Stomach smooth muscle (tissue), 2 donors: ENCODE measurements around the gene CTNNA2.
"Not testable (repeated sequence)": the region's sequence is repeated elsewhere in the genome, so short reads cannot be mapped to it uniquely, and the experiment has no call there.

Experiments
- H3K27ac ChIP-seq: one replicate; pipeline ENCODE4 v1.7.0; 2013; ENCODE audit warnings: mild to moderate bottlenecking, low read length, inconsistent platforms
- H3K27me3 ChIP-seq, 2 donors: one replicate each; pipeline ENCODE4 v1.7.0; 2013; ENCODE audit warnings: low read length in 2 of 2; ENCODE audit not compliant: insufficient read depth in 2 of 2, control insufficient read depth in 1 of 2
- H3K36me3 ChIP-seq, 2 donors: one replicate each; pipeline ENCODE4 v1.7.0; 2013; ENCODE audit warnings: low read length in 2 of 2; ENCODE audit not compliant: control insufficient read depth in 2 of 2, insufficient read depth in 2 of 2
- H3K4me1 ChIP-seq: one replicate; pipeline ENCODE4 v1.7.0; 2013; ENCODE audit warnings: low read length; ENCODE audit not compliant: control insufficient read depth, insufficient read depth
- H3K4me3 ChIP-seq, 2 donors: one replicate each; pipeline ENCODE4 v1.7.0; 2013; ENCODE audit warnings: low read length in 2 of 2
- H3K9ac ChIP-seq, 2 donors: one replicate each; pipeline ENCODE4 v1.7.0; 2013; ENCODE audit warnings: low read length in 2 of 2, mild to moderate bottlenecking in 1 of 2
- H3K9me3 ChIP-seq, 2 donors: one replicate each; pipeline ENCODE4 v1.7.0; 2013; ENCODE audit warnings: low read length in 2 of 2; ENCODE audit not compliant: control insufficient read depth in 2 of 2
- donor health status: healthy.
- donor health status: Pancreatic carcinoma.

CTNNA2 gene

DNA sequence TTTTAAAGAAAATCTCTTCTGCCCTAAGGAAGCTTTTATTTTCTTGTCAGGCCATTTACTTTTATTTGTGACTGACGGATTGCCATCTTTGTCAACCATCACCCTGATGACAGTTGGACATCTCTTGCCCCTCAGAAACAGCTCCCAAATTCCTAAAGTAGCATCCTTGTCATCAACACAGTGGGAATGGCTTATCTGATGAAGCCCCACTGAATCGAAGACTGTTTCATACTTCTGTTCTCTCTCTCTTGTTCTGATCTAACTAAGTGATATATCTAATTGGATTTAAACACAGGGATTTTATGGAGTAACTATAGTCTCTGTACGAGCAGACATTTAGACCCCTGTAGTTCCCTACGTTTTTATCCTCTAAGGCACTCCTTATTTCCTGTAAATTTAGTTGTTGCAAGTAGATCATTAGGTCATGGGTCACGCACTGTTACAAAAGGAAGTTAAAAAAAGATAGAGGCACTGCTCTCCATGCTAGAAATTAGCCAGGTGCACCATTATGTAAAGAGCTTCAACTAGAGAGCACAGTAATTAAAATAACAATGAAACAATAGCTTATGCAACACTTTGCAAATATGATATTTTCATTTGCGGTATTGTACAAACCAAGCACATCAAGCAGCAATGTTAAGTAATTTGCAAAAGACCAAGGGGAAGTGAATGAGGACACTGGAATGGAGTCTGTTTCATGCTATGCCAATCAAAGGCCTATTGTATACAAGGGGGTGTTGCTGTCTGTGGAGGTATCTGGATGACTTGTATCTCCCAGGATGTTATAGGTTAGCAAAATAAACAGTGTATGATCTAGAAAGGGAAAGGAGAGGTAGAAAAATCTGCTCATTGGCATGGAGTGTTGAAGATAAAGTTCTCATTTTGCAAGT is 507.0 kb downstream of the CTNNA2 start:
- no peak overlapping the region for H3K27ac ChIP-seq
- no peaks in the 10 kb centered on the region for H3K36me3 ChIP-seq
- no peak overlapping the region for H3K4me3 ChIP-seq
- H3K4me1 ChIP-seq, result no peaks in the 10 kb centered on the region
- no peaks in the 10 kb centered on the region for H3K9me3 ChIP-seq
- H3K9ac ChIP-seq, result no peak overlapping the region
- no peaks in the 10 kb centered on the region for H3K27me3 ChIP-seq

DNA sequence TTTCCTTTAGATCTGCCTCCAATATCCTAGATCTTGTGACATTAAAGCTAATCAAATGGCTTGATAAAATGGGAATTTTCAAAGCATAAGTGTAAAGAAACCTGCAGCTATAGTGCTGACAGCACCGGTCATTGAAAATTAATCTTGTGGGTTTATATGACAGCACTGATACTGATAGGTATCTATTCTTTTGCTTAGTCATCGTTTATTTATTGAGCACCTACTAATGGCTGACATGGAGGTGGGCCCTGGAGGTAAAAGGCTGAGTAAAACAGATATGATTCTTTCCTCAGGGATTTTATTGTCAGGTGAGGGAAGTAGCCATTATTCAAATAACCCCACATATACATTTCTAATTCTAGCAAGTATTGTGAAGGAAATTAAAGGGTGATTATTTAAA is 509.2 kb downstream of the CTNNA2 start:
- H3K36me3 ChIP-seq, result no peaks in the 10 kb centered on the region
- no peak overlapping the region for H3K27ac ChIP-seq
- no peaks in the 10 kb centered on the region for H3K9me3 ChIP-seq
- H3K4me1 ChIP-seq, result no peaks in the 10 kb centered on the region
- no peak overlapping the region for H3K9ac ChIP-seq
- no peaks in the 10 kb centered on the region for H3K27me3 ChIP-seq
- H3K4me3 ChIP-seq, result no peak overlapping the region

DNA sequence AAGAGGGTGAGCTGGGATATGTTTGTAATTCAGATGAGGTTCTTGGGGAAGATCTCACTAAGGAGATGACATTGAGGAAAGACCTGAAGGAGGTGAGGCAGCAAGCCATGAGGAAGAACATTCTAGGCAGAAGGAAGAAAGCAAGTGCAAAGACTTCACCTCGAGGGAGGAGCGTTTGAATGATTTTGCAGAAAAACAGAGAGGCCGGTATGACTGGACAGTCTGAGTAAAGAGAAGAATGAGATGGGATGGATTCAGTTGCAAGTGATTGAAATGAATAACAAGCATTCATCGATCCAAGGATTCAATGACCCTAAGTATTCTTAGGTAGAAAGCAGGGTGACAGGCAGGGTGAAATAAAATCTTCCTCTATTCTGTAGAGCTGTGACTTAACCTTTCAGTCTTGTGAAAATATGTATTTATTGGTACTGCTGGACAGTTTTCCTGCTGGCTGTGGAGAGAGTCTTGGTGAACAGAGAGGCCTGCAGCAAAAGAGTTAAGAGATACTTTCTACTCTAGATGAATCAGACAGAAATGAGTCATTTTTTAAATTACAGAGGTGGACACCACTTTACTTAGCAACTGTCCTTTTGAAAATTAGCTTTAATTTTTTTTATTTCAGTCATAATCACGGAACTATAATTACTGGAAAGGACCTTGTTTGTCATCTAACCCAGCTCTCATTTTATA is 513.3 kb downstream of the CTNNA2 start:
- H3K4me1 ChIP-seq, result no peaks in the 10 kb centered on the region

DNA sequence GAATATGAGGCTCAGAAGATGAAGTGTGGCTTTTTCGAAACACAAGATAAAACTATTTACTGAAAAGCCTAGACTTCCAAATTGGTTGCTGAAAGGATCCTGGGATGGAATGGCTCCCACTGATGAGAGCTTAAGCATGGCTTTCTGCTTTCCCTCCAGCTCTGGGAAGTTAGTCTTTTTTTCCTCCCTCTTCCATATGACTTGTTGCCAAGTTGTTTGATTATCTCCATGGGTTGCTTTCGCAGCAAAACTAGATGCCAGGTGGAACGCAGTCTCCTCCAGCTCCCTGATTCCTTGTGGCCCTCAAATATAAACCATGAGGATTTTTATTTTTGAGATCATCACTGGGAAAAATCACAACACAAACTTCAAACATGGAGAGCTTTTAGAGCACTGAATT is 515.2 kb downstream of the CTNNA2 start:
- Histone ChIP-seq H3K27me3 (no peaks in the 10 kb centered on the region), H3K9me3 (no peaks in the 10 kb centered on the region), H3K27ac (no peak overlapping the region), H3K36me3 (no peaks in the 10 kb centered on the region), H3K9ac (no peak overlapping the region), H3K4me3 (no peak overlapping the region), H3K4me1 (no peaks in the 10 kb centered on the region)

More for the DNA sequence above, 513.3 kb downstream of the CTNNA2 start:
- Histone ChIP-seq H3K27me3 (no peaks in the 10 kb centered on the region), H3K9me3 (no peaks in the 10 kb centered on the region), H3K9ac (no peak overlapping the region), H3K27ac (no peak overlapping the region), H3K36me3 (no peaks in the 10 kb centered on the region), H3K4me3 (no peak overlapping the region)

DNA sequence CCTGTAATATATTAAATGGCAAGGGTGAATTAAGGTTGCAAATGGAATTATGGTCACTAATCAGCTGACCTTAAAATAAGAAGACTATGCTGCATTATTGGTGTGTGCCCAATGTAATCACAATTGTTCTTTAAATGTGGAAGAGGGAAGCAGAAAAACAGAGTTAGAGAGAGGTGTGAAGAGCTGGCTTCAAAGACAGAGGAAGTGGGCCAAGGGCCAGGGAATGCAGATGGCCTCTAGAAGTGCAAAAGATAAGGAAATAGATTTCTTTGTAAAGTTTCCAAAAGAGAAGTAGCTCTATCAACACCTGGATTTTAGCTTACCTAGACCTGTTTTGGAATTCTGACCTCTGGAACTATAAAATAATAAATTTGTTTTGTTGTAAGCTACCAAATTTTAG is 515.7 kb downstream of the CTNNA2 start:
- H3K9ac ChIP-seq, result no peak overlapping the region
- no peak overlapping the region for H3K27ac ChIP-seq
- H3K27me3 ChIP-seq, result no peaks in the 10 kb centered on the region
- H3K4me1 ChIP-seq, result no peaks in the 10 kb centered on the region
- no peaks in the 10 kb centered on the region for H3K36me3 ChIP-seq
- no peak overlapping the region for H3K4me3 ChIP-seq
- H3K9me3 ChIP-seq, result no peaks in the 10 kb centered on the region

DNA sequence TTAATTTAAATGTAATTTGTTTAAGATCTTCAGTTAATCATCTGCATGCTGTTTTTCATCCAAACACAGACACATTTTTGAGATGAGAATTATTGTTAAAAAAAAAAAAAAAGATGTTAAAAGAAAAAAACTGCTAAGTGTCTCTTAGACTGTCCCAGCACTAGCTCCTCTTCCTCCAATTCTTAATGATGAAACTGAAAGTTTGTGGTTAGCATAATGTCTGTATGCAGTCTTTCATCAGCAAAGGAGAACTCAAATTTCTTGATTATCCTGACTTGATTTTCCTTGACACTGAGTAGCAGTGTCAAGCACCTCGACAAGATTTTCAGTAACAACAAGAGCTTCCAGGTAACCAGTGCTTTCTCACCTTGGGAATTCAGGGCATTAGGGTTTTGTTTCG is 517.3 kb downstream of the CTNNA2 start:
- Histone ChIP-seq H3K27me3 (no peaks in the 10 kb centered on the region), H3K4me3 (no peak overlapping the region), H3K36me3 (no peaks in the 10 kb centered on the region), H3K27ac (no peak overlapping the region), H3K9me3 (no peaks in the 10 kb centered on the region), H3K9ac (no peak overlapping the region), H3K4me1 (no peaks in the 10 kb centered on the region)

DNA sequence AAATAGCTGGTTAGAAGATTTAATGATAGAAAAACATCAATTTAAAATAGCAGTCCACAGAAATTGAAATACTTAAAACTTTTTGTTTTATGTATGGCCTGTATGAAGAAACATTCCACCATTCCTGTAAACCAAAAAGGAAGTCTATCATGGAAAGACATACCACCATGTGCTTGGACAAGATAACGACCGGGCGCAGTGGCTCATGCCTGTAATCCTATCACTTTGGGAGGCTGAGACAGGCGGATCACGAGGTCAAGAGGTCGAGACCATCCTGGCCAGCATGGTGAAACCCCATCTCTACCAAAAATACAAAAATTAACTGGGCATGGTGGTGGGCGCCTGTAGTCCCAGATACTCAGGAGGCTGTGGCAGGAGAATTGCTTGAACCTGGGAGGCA is 519.8 kb downstream of the CTNNA2 start:
- H3K36me3 ChIP-seq, H3K9ac ChIP-seq: not testable (repeated sequence)

DNA sequence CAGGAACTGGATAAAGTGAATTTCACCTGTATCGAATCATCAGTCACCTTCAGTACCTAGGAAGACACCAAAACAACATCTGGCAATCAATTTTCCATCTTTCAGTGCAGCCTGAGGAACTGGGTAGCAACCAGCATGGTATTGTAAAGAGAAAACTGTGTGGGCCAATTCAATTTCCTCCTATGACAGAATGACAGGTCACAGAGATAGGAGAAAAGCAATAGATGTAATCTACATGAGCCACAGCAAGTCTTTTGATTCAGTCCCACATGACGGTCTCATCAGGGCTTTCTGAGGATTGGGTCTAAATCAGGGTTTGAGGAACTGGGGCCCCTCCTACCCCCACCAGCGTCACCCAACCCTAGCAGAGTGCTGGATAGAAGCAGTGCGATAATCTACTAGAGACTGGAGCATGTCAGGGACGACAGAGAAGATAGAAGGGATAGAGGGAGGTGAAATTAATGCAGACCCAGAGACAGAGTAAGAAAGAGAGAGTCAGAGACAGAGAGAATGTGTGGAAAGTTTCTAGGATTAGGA is 523.0 kb downstream of the CTNNA2 start:
- H3K36me3 ChIP-seq, result no peaks in the 10 kb centered on the region
- no peaks in the 10 kb centered on the region for H3K4me1 ChIP-seq
- H3K9ac ChIP-seq, result no peak overlapping the region
- H3K27me3 ChIP-seq, result no peaks in the 10 kb centered on the region
- H3K4me3 ChIP-seq, result no peak overlapping the region
- no peaks in the 10 kb centered on the region for H3K9me3 ChIP-seq
- no peak overlapping the region for H3K27ac ChIP-seq

More for the DNA sequence above, 519.8 kb downstream of the CTNNA2 start:
- H3K27me3 ChIP-seq, H3K27ac ChIP-seq, H3K4me3 ChIP-seq, H3K9me3 ChIP-seq, H3K4me1 ChIP-seq: not testable (repeated sequence)

DNA sequence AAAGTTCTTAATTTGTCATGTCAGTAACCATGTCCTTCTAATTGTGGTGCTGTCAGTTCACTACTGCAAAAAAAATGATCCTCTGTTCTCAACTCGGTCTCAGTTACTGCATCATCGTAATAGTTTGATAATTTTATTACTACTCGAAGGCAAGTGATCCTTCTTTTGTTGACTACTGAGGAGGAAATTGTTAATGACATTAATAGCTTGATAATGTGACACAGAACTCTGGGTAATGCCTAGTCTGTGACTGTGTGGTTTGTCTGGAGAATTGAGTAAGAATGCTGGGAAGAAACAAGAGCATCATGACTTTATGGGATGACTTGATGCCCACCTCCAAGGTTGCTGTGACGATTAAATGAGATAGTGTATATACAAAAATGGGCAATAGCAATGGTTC is 524.5 kb downstream of the CTNNA2 start:
- H3K4me3 ChIP-seq, result no peak overlapping the region
- H3K9ac ChIP-seq, result no peak overlapping the region
- H3K27me3 ChIP-seq, result no peaks in the 10 kb centered on the region
- no peaks in the 10 kb centered on the region for H3K4me1 ChIP-seq
- no peak overlapping the region for H3K27ac ChIP-seq
- no peaks in the 10 kb centered on the region for H3K36me3 ChIP-seq
- H3K9me3 ChIP-seq, result no peaks in the 10 kb centered on the region

DNA sequence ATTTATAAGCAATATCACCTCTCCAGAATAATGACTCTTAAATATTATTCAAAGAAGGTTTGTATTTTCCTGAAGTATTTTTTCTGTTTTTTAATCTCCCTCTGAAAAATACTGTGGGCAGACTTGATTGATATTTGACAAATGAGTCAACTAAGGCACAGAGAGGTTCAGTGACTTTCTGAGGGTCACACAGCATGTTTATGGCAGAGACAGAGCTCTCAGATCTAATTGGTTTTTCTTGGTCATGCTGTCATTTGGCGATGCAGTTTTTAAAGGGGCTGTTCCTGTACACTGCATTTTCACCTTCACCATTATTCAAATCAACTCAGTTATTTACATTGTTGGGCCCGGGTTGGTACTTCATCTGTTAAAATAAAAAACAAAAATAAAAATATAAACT is 527.4 kb downstream of the CTNNA2 start:
- Histone ChIP-seq H3K9me3 (no peaks in the 10 kb centered on the region), H3K27me3 (no peaks in the 10 kb centered on the region), H3K4me3 (no peak overlapping the region), H3K27ac (no peak overlapping the region), H3K4me1 (no peaks in the 10 kb centered on the region), H3K9ac (no peak overlapping the region), H3K36me3 (no peaks in the 10 kb centered on the region)

DNA sequence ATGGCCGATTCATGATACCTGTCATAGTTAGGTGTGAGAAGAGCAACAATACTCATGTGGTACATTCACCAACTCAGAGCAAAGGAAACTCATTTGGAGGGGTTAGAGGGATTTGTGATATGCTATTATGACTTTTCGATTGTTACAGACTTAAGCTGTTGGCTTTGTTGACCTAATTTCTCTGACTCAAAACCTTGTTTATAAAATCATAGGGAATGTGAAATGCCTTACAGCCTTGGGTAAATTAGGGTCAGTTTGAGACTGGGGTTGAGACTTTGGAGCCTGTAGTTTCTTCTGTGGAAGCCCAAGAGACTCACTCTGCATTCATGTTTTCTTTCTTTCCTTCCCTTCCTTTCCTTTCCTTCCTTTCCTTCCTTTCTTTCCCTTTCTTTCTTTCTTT is 529.8 kb downstream of the CTNNA2 start:
- H3K4me1 ChIP-seq, result no peaks in the 10 kb centered on the region
- H3K4me3 ChIP-seq, result no peak overlapping the region
- no peak overlapping the region for H3K27ac ChIP-seq
- H3K9me3 ChIP-seq, result no peaks in the 10 kb centered on the region
- no peak overlapping the region for H3K9ac ChIP-seq
- no peaks in the 10 kb centered on the region for H3K27me3 ChIP-seq
- no peaks in the 10 kb centered on the region for H3K36me3 ChIP-seq
